Duodenal mucosa (tissue), 2 donors: ENCODE results near the gene NT5C1B.
"Not testable (repeated sequence)": the region's sequence is repeated elsewhere in the genome, so short reads cannot be mapped to it uniquely, and the experiment has no call there.

Experiments
- H3K27ac ChIP-seq: one replicate; pipeline ENCODE4 v1.7.0; 2013; ENCODE audit warnings: low read depth, low read length
- H3K27me3 ChIP-seq, 2 donors: one replicate each; pipeline ENCODE4 v1.7.0; 2013; ENCODE audit warnings: low read length in 2 of 2, control low read depth in 1 of 2; ENCODE audit not compliant: insufficient read depth in 2 of 2, control insufficient read depth in 1 of 2
- H3K36me3 ChIP-seq, 2 donors: one replicate each; pipeline ENCODE4 v1.7.0; 2013; ENCODE audit warnings: low read length in 2 of 2, control low read depth in 1 of 2; ENCODE audit not compliant: insufficient read depth in 2 of 2, control insufficient read depth in 1 of 2
- H3K4me1 ChIP-seq, 2 donors: one replicate each; pipeline ENCODE4 v1.7.0; 2013; ENCODE audit warnings: low read length in 2 of 2, control low read depth in 1 of 2; ENCODE audit not compliant: insufficient read depth in 2 of 2, control insufficient read depth in 1 of 2
- H3K4me3 ChIP-seq, 2 donors: one replicate each; pipeline ENCODE4 v1.7.0; 2013; ENCODE audit warnings: low read length in 2 of 2, low read depth in 1 of 2
- H3K9ac ChIP-seq, 2 donors: one replicate each; pipeline ENCODE4 v1.7.0; 2013; ENCODE audit warnings: low read length in 2 of 2, low read depth in 1 of 2
- H3K9me3 ChIP-seq, 2 donors: one replicate each; pipeline ENCODE4 v1.7.0; 2013; ENCODE audit warnings: low read length in 2 of 2, control low read depth in 1 of 2; ENCODE audit not compliant: control insufficient read depth in 1 of 2

Gene NT5C1B

GRCh38 chr2:18589354-18589753 lies at the start of gene NT5C1B:
TSS of gene NT5C1B (minus strand) at chr2:18589569. CDS start at chr2:18589468, 101 bp downstream.
- Histone ChIP-seq H3K36me3 (no peaks in the 10 kb centered on the region), H3K27ac (no peak within 1 kb of the TSS), H3K4me1 (no peaks in the 10 kb centered on the region), H3K9ac (no peak within 1 kb of the TSS), H3K9me3 (no peaks in the 10 kb centered on the region), H3K27me3 (no peaks in the 10 kb centered on the region), H3K4me3 (no peak within 1 kb of the TSS)

DNA sequence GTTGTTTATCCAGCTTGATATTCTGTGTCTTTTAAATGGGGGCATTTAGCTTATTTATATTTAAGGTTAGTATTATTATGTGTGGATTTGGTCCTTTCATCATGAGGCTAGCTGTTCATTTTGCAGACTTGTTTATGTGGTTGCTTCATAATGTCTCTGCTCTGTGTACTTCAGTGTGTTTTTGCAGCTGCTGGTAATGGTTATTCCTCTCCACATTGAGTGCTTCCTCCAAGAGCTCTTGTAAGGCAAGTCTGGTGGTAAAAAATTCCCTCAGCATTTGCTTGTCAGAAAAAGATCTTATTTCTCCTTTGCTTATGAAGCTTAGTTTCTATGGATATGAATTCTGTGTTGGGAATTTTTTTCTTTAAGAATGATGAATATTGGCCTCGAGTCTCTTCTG lies 47.8 kb upstream of the NT5C1B start:
- Histone ChIP-seq H3K4me3 (no peak overlapping the region), H3K9ac (no peak overlapping the region), H3K27ac (no peak overlapping the region), H3K4me1 (no peaks in the 10 kb centered on the region), H3K9me3 (peaks cover 13 to 14% of the 10 kb centered on the region in 2 donors), H3K36me3 (no peaks in the 10 kb centered on the region), H3K27me3 (no peaks in the 10 kb centered on the region)

DNA sequence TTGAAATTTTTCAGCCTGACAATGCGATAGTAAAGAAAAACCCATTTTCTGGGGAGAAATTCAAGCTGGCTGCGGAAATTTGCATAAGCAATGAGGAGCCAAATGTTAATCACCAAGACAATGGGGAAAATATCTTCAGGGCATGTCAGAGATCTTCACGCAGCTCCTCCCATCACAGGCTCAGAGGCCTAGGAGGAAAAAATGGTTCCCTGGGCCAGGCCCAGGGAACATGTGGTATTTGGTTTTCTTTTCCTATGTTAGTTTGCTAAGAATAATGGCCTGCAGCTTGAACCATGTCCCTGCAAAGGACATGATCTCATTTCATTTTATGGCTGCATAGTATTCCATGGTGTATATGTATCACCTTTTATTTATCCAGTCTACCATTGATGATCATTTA lies 43.3 kb upstream of the NT5C1B start:
- not testable (repeated sequence) for H3K27ac ChIP-seq, H3K27me3 ChIP-seq, H3K4me1 ChIP-seq, H3K36me3 ChIP-seq, H3K4me3 ChIP-seq, H3K9ac ChIP-seq
- peaks cover 14% of the 10 kb centered on the region in 2 donors for H3K9me3 ChIP-seq

- H3K9me3 ChIP-seq, result peaks cover 6 to 9% of the 10 kb centered on the region in 2 donors
- H3K9ac ChIP-seq, result no peak overlapping the region
- H3K27ac ChIP-seq, result no peak overlapping the region
- H3K27me3 ChIP-seq, result no peaks in the 10 kb centered on the region
- no peaks in the 10 kb centered on the region for H3K4me1 ChIP-seq
- no peaks in the 10 kb centered on the region for H3K36me3 ChIP-seq
- H3K4me3 ChIP-seq, result no peak overlapping the region
Observed at GRCh38 chr2:18630941-18631340, 41.6 kb upstream of the NT5C1B start.

DNA sequence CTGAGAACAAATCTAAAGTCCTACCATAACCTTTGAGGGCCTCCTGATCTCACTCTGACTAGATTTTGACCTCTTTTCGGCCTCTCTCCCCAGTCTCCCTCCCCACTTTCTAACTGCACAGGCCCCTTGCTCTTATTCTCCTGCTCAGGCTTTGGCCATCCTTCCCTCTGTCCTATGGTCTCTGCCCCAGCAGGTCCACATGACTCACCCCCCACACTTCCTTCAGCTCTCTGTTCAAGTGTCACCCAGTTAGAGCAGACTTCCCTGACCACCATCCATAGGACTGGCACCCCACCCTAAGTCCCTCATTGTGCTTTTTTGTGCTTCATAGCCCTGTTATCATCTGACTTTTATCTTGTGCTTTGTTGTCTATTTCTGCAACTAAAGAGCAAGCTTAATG lies 41.2 kb upstream of the NT5C1B start:
- H3K9me3 ChIP-seq, result peaks cover 6 to 9% of the 10 kb centered on the region in 2 donors
- no peaks in the 10 kb centered on the region for H3K4me1 ChIP-seq
- no peak overlapping the region for H3K9ac ChIP-seq
- H3K27ac ChIP-seq, result no peak overlapping the region
- H3K27me3 ChIP-seq, result no peaks in the 10 kb centered on the region
- H3K36me3 ChIP-seq, result no peaks in the 10 kb centered on the region
- no peak overlapping the region for H3K4me3 ChIP-seq

- Histone ChIP-seq H3K9me3 (peaks cover 6 to 9% of the 10 kb centered on the region in 2 donors), H3K27me3 (no peaks in the 10 kb centered on the region), H3K4me3 (no peak overlapping the region), H3K9ac (no peak overlapping the region), H3K36me3 (no peaks in the 10 kb centered on the region), H3K4me1 (no peaks in the 10 kb centered on the region), H3K27ac (no peak overlapping the region)
Observed at GRCh38 chr2:18630101-18630500, 40.7 kb upstream of the NT5C1B start.

DNA sequence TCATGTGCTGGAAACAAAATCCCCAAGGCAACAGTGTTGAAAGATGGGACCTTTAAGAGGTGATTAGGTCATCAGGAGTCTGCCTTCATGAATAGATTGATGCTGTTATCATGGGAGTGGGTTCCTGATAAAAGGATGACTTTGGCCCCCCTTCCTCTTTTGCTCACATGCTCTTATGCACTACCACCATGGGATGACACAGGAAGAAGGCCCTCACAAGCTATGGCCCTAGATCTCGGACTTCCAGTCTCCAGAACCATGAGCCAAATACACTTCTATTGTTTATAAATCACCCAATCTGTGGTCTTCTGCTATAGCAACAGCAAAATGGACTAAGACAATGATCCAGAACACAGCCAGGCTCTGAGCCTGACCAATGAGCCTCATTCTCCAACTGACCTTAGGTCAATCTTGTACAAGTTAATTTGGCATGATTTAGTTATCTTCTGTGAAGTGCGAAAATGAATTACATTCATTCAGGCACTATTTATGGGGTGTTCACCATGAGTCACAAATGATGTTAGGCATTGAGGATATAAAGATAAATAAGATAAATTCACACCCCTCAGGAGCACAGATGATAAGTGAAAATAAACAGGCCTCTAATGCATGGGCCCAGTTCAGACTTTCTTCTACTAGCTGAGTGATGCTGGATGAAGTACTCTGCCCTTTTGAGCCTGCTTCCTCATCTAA lies 37.7 kb upstream of the NT5C1B start:
- H3K27ac ChIP-seq, result no peak overlapping the region
- no peaks in the 10 kb centered on the region for H3K36me3 ChIP-seq

GRCh38 chr2:18626256-18626668 lies 36.9 kb upstream of the NT5C1B start:
- no peaks in the 10 kb centered on the region for H3K4me1 ChIP-seq
- H3K9ac ChIP-seq, result no peak overlapping the region
- no peaks in the 10 kb centered on the region for H3K36me3 ChIP-seq
- H3K9me3 ChIP-seq, result no peaks in the 10 kb centered on the region
- H3K27ac ChIP-seq, result no peak overlapping the region
- no peaks in the 10 kb centered on the region for H3K27me3 ChIP-seq
- no peak overlapping the region for H3K4me3 ChIP-seq

More for the DNA sequence above, 37.7 kb upstream of the NT5C1B start:
- Histone ChIP-seq H3K9me3 (peaks cover 0 to under 1% of the 10 kb centered on the region in 2 donors), H3K4me1 (no peaks in the 10 kb centered on the region), H3K9ac (no peak overlapping the region), H3K27me3 (no peaks in the 10 kb centered on the region), H3K4me3 (no peak overlapping the region)

- H3K9me3 ChIP-seq, result no peaks in the 10 kb centered on the region
- no peak overlapping the region for H3K4me3 ChIP-seq
Observed at GRCh38 chr2:18625563-18625962, 36.2 kb upstream of the NT5C1B start.

DNA sequence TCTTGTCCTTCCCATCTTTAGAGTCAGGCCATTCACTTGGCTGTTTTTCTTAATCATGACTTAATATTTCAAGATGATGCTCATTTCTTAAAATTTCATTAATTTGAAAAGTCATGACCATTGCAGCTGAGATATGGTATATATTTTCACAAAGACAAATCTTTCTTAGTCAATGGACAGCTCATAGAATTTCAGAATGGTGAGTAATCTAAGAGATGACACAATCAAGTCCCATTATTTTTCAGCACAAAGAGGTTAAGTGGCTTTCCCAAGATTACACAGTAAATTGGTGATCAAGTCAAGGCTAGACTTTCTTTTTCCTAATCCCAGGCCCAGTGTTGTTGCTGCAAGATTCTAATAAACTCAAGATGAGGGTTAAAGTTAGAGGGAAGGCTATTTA lies 34.4 kb upstream of the NT5C1B start:
- Histone ChIP-seq H3K27me3 (no peaks in the 10 kb centered on the region), H3K4me1 (no peaks in the 10 kb centered on the region), H3K36me3 (no peaks in the 10 kb centered on the region), H3K4me3 (no peak overlapping the region), H3K9me3 (no peaks in the 10 kb centered on the region), H3K9ac (no peak overlapping the region), H3K27ac (no peak overlapping the region)

More at GRCh38 chr2:18625563-18625962, 36.2 kb upstream of the NT5C1B start:
- Histone ChIP-seq H3K9ac (no peak overlapping the region), H3K4me1 (no peaks in the 10 kb centered on the region), H3K36me3 (no peaks in the 10 kb centered on the region), H3K27me3 (no peaks in the 10 kb centered on the region), H3K27ac (no peak overlapping the region)
